Esophagus squamous epithelium (tissue), 4 donors: ENCODE measurements around the gene NDUFS1.

Experiments
- CTCF ChIP-seq, 6 experiments: fragments of 450-650 bp in 4 of 6; fragments of 200-600 bp in 2 of 6; sonication (generic) in 2 of 6; IDR thresholded peaks; one replicate each; pipeline ENCODE4 v1.5.1; 2016 to 2019; ENCODE audit warnings: antibody characterized with exemption in 6 of 6, mild to moderate bottlenecking in 4 of 6, moderate library complexity in 4 of 6
- POLR2A ChIP-seq, 4 donors: fragments of 450-650 bp; IDR thresholded peaks; one replicate each; pipeline ENCODE4 v1.6.1; 2017; ENCODE audit warnings: antibody characterized with exemption in 4 of 4, mild to moderate bottlenecking in 4 of 4, moderate library complexity in 3 of 4

GRCh38 chr2:206075113-206075512 lies 84.1 kb downstream of the NDUFS1 start:
- TF ChIP-seq CTCF (IDR thresholded peaks at IDR 0.05) (no peak), POLR2A (IDR thresholded peaks at IDR 0.05) (no peak)
